Activated CD8-positive, alpha-beta memory T cell treated with anti-CD3 and anti-CD28 coated beads for 24 hours (primary cell): ENCODE results near the gene PHTF1.

Experiments used
- DNase-seq: peaks from one replicate; pipeline ENCODE4 v3.0.0-alpha.2; 2020

Gene PHTF1

GRCh38 chr1:113759333-113760101 is at the start of gene PHTF1:
Gene PHTF1, minus strand, starts transcription at chr1:113759486. Its CDS starts 783 bp downstream, at chr1:113758703.
- DNase-seq: peak; percentile 85

- DNase-seq: no peak
Observed at GRCh38 chr1:113808450-113809195, 49.3 kb upstream of the PHTF1 start.

- no peak for DNase-seq
Observed at GRCh38 chr1:113805639-113806038, 46.4 kb upstream of the PHTF1 start.

- no peak for DNase-seq
Observed at GRCh38 chr1:113805256-113805531, 45.9 kb upstream of the PHTF1 start.

- DNase-seq: no peak
Observed at GRCh38 chr1:113804421-113805255, 45.4 kb upstream of the PHTF1 start.

- no peak for DNase-seq
Observed at GRCh38 chr1:113802367-113803007, 43.2 kb upstream of the PHTF1 start.

- no peak for DNase-seq
Observed at GRCh38 chr1:113800487-113800886, 41.2 kb upstream of the PHTF1 start.

GRCh38 chr1:113797472-113797871 is 38.2 kb upstream of the PHTF1 start:
- DNase-seq: no peak

GRCh38 chr1:113793878-113794834 is 34.9 kb upstream of the PHTF1 start:
- no peak for DNase-seq

- no peak for DNase-seq
Observed at GRCh38 chr1:113792986-113793385, 33.7 kb upstream of the PHTF1 start.

- DNase-seq: no peak
Observed at GRCh38 chr1:113792471-113792870, 33.2 kb upstream of the PHTF1 start.

GRCh38 chr1:113788802-113789201 is 29.5 kb upstream of the PHTF1 start:
- no peak for DNase-seq

- DNase-seq: no peak
Observed at GRCh38 chr1:113787663-113788062, 28.4 kb upstream of the PHTF1 start.

- DNase-seq: no peak
Observed at GRCh38 chr1:113786069-113786468, 26.8 kb upstream of the PHTF1 start.

GRCh38 chr1:113784104-113784779 is 25.0 kb upstream of the PHTF1 start:
- DNase-seq: no peak

GRCh38 chr1:113783254-113784103 is 24.2 kb upstream of the PHTF1 start:
- DNase-seq: no peak

- no peak for DNase-seq
Observed at GRCh38 chr1:113782406-113782805, 23.1 kb upstream of the PHTF1 start.

GRCh38 chr1:113780374-113781146 is 21.3 kb upstream of the PHTF1 start:
- DNase-seq: no peak

- no peak for DNase-seq
Observed at GRCh38 chr1:113779542-113779941, 20.3 kb upstream of the PHTF1 start.

- no peak for DNase-seq
Observed at GRCh38 chr1:113777561-113777960, 18.3 kb upstream of the PHTF1 start.
